ENCODE data around the gene RPRD1B. TPM values are rescaled to one million over a fixed set of nuclear protein-coding genes. Genes with fewer than 3 reads are reported as not detected.
A peak's percentile ranks its signal among the peaks of the same experiment; 100 is the strongest.

RPRD1B gene
- polyA plus RNA-seq, 2 of the 4 experiments (the other 2 are of a cell fraction): 16.4 to 28.4 TPM

- Histone ChIP-seq H3K4me2 (no peak overlapping the region), H3K4me3 (no peak overlapping the region), H3K9me3 (no peaks in the 10 kb centered on the region), H3K4me1 (peaks cover 31% of the 10 kb centered on the region), H3K27ac (peak overlapping the region in 1 of 2 experiments; percentile 18; a peak in 1 of 6 replicates)
- TF ChIP-seq GATA3 (IDR thresholded peaks at IDR 0.05; ENCODE audit: borderline replicate concordance) (no peak), TFCP2L1 (CRISPR knock-in tag; IDR thresholded peaks at IDR 0.05) (no peak), CTCF (IDR thresholded peaks at IDR 0.05) (no peak), TP53 (CRISPR knock-in tag; IDR thresholded peaks at IDR 0.05) (no peak), SMC3 (IDR thresholded peaks at IDR 0.05) (no peak), ZSCAN20 (CRISPR knock-in tag; IDR thresholded peaks at IDR 0.05) (no peak), ZFP36 (IDR thresholded peaks at IDR 0.05; ENCODE audit: borderline replicate concordance, partially characterized antibody) (no peak), BHLHE40 (IDR thresholded peaks at IDR 0.05; ENCODE audit: low read depth, low read length) (no peak), HOXB13 (CRISPR knock-in tag; IDR thresholded peaks at IDR 0.05; ENCODE audit: low read depth) (no peak), PBX3 (IDR thresholded peaks at IDR 0.05) (no peak), ZNF302 (CRISPR knock-in tag; IDR thresholded peaks at IDR 0.05) (no peak), CEBPB (IDR thresholded peaks at IDR 0.05) (no peak), HOXB5 (CRISPR knock-in tag; IDR thresholded peaks at IDR 0.05) (no peak), E2F6 (IDR thresholded peaks at IDR 0.05; ENCODE audit: borderline replicate concordance, low read depth) (no peak), RFX5 (IDR thresholded peaks at IDR 0.05) (no peak), CHD2 (IDR thresholded peaks at IDR 0.05; ENCODE audit: low read length, partially characterized antibody) (no peak), ATOH8 (CRISPR knock-in tag; IDR thresholded peaks at IDR 0.05; ENCODE audit: low read depth) (no peak), PHF8 (IDR thresholded peaks at IDR 0.05; ENCODE audit: borderline replicate concordance, low read depth) (no peak)
- POLR2A ChIA-PET: no interaction called here
- CTCF ChIA-PET: interaction anchor here (3.6 kb wide), 1 partner anchor 50 kb away, joined by 14 read pairs; no protein-coding TSS in a partner anchor
- WGBS (ENCODE audit: missing lambda C conversion rate): 60% methylated on average over 3 of the region's 3 CpGs
- DNase-seq (ENCODE audit: low read depth in 1 of 2, low spot score in 1 of 2): no peak
- FAIRE-seq: no peak
- ATAC-seq: no peak
Measured at GRCh38 chr20:38116409-38117165, 83.0 kb downstream of the RPRD1B start.

- no peak for ATAC-seq
- POLR2A ChIA-PET: no interaction called here
- WGBS (ENCODE audit: missing lambda C conversion rate): 83% methylated on average over 2 of the region's 2 CpGs
Measured at GRCh38 chr20:38117205-38117604, 83.7 kb downstream of the RPRD1B start.

More at GRCh38 chr20:38117205-38117604, 83.7 kb downstream of the RPRD1B start:
- DNase-seq (ENCODE audit: low read depth in 1 of 2, low spot score in 1 of 2) (no peak), FAIRE-seq (no peak)
- peak overlapping the region; percentile 25; the same call in 1 of the 3 replicates for H3K4me2 ChIP-seq
- TF ChIP-seq FOXS1 (CRISPR knock-in tag; IDR thresholded peaks at IDR 0.05): no peak
- no peak for TF ChIP-seq POLR2A (IDR thresholded peaks at IDR 0.05; ENCODE audit: low read length)
- TF ChIP-seq RNF2 (IDR thresholded peaks at IDR 0.05; ENCODE audit: borderline replicate concordance, low read depth): no peak
- TF ChIP-seq TFCP2L1 (CRISPR knock-in tag; IDR thresholded peaks at IDR 0.05): no peak
- no peak for TF ChIP-seq ZSCAN20 (CRISPR knock-in tag; IDR thresholded peaks at IDR 0.05)
- TF ChIP-seq KDM1A (IDR thresholded peaks at IDR 0.05; ENCODE audit: low read depth): no peak
- TF ChIP-seq HES2 (IDR thresholded peaks at IDR 0.05): no peak
- no peak for TF ChIP-seq TP53 (CRISPR knock-in tag; IDR thresholded peaks at IDR 0.05)
- no peak for TF ChIP-seq NFE2L2 (conservative IDR thresholded peaks at IDR 0.05; ENCODE audit: low read length)
- no peak for TF ChIP-seq EP300 (IDR thresholded peaks at IDR 0.05)
- CTCF ChIA-PET: no interaction called here
- H3K27ac ChIP-seq: peak overlapping the region; percentile 34 to 72
- no peak overlapping the region for H3K4me3 ChIP-seq
- H3K9me3 ChIP-seq: no peaks in the 10 kb centered on the region
- peaks cover 27% of the 10 kb centered on the region for H3K4me1 ChIP-seq

Measured in A549 (cell line).